ENCODE data around the gene HLA-DPA1.
"Not testable (repeated sequence)": the region's sequence is repeated elsewhere in the genome, so short reads cannot be mapped to it uniquely, and the experiment has no call there.

The HLA-DPA1 gene

GRCh38 chr6:33088258-33088930 lies 14.9 kb upstream of the HLA-DPA1 start:
- no peak for DNase-seq

GRCh38 chr6:33085627-33086026 lies 12.2 kb upstream of the HLA-DPA1 start:
- no peak for DNase-seq

DNA sequence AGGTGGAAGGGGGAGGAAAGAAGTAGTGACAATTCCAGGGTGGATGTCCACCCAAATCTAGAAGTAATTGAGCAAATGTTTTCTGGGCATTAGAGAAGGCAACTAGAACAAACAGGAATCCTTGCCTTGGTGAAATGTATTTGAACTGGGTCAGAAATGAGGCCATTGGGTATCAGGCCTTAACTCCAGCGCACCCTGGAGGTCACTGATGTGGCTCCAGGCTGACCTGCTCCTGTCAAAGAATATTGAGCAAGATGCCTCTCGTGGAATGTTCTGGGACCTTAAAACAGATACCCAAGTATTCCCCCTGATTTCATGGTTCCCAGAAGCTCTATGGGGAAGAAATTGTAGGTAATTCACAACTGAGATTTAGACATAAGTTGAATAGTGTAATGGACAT lies 9.3 kb upstream of the HLA-DPA1 start:
- DNase-seq = peak; percentile 78

GRCh38 chr6:33081098-33081824 lies 7.8 kb upstream of the HLA-DPA1 start:
- no peak for DNase-seq

DNA sequence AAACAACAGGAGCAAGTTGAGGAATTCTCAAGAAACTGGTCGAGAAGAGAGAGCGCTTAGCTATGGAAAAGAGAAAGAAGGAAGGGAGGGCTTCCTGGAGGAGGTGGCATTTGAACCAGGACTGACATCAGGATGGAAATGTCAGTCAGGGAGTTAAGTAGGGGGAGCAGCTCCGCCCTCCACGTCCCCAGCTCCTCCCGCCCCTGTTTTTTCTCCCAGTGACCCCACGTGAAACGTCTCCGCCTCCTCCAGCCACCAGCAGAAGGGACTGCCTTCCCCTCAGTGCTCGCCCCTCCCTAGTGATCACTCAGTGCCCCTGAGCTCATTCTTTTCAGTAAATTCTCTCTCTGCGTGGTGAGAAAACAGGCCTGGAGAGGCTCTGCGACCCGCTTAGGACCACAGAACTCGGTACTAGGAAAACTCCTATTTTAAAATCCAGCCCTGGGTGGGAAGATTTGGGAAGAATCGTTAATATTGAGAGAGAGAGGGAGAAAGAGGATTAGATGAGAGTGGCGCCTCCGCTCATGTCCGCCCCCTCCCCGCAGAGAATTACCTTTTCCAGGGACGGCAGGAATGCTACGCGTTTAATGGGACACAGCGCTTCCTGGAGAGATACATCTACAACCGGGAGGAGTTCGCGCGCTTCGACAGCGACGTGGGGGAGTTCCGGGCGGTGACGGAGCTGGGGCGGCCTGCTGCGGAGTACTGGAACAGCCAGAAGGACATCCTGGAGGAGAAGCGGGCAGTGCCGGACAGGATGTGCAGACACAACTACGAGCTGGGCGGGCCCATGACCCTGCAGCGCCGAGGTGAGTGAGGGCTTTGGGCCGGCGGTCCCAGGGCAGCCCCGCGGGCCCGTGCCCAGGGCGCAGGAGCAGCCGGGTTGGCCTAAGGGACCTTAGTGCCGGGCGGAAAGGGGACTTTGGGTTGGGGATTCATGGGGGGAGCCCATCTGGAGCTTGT lies 7.0 kb upstream of the HLA-DPA1 start:
- DNase-seq = peak; percentile 84

GRCh38 chr6:33079580-33079979 lies 6.1 kb upstream of the HLA-DPA1 start:
- DNase-seq = peak; percentile 30

DNA sequence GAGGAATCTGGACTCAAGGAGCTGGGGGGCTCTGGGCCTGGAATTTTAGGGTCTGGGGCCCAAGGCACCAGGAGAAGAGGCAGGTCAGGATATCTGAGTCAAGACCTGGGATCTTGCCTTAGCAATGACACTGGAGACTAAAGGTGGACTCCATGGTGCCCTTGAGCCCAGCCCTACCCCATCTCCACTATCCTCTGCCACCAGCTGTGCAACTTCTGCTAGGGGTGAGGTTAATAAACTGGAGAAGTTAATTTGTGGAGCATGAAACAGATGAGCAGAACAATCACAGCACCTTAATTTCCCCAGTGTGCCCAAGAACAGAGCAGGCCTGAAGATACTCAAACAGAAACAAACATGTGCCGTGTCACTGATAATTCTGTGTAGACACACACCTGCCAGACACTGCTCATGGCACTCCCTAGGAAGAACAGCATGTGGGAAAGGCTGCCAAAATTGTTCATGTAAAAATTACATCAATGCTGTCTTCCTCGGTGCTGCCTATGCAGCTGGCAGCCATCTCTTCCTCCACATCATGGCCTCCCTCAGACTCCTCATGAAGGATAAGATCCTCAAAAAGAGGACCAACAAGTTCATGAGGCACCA lies 5.6 kb upstream of the HLA-DPA1 start:
- DNase-seq = no peak

GRCh38 chr6:33078442-33078841 lies 5.0 kb upstream of the HLA-DPA1 start:
- DNase-seq = no peak

DNA sequence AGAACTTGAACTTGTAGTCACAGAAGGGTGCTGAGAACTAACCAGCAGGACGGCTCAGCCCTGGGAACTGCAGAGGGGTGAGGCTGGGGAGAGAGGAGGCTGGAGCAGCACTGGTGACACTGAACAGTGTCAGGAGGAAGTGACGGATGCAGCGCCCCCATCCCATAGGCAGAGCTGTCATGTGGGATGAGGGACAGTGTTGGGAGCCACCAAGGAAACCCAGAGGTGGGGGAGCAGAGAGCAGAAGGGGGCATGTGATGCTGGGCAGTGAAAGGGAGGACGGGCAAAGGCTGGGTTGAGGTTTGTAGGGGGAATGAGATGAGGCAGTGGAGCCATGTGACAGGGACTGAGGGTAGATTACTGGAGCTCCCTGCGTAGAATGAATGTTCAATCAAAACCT lies 4.5 kb upstream of the HLA-DPA1 start:
- DNase-seq = peak; percentile 9

GRCh38 chr6:33076406-33076934 lies 3.0 kb upstream of the HLA-DPA1 start:
- DNase-seq = peak; percentile 36

DNA sequence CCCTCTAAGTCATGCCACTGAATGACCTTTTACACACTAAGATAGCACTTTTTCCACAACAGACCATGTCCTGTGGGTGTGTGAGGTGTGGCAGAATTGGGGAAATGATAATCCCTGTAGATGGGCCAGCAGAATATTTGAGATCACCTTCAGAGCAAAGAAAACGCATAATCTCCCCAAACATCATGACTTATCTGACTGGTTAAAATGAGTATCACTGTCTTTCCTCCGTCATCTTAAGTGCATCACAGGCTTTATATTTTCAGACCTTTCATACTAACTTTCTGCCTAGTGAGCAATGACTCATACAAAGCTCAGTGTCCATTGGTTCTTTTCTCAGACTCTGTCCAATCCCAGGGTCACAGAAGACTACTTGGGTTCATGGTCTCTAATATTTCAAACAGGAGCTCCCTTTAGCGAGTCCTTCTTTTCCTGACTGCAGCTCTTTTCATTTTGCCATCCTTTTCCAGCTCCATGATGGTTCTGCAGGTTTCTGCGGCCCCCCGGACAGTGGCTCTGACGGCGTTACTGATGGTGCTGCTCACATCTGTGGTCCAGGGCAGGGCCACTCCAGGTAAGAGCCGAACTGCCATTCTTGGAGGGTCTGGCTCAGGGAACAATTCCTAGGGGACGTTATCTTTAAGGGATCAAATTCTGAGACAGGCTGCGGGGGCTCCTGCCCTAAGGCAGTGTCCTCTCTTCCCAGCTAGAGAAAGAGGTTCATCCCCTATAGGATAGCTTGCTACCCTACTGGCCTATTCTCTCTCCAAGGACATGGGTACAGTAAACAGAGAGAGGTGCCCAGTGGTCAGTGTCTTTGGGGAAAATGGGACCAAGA lies 2.3 kb upstream of the HLA-DPA1 start, which contains the start of gene HLA-DPB1:
Gene HLA-DPB1, plus strand, starts transcription at position 423 of the 838 bp plus-strand sequence. Its CDS starts 52 bp downstream, at position 475.
- DNase-seq = peak; percentile 94

DNA sequence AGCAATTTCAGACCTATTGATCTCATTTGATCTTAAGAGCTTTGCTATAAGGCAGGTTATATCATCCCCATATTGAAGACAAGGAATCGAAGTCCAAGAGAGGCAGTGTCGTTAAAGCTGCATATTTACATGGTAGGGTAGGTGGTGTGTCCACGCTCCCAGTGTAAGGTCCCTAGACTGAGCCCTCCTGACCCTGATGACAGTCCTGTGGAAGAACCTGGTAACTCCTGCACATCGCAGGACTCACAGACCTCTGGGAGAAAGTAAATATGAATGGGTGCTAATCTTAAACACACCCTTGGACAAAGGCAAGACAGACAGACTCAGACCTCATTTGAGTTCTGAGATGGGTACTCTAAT lies 1.7 kb upstream of the HLA-DPA1 start:
- no peak for DNase-seq

DNA sequence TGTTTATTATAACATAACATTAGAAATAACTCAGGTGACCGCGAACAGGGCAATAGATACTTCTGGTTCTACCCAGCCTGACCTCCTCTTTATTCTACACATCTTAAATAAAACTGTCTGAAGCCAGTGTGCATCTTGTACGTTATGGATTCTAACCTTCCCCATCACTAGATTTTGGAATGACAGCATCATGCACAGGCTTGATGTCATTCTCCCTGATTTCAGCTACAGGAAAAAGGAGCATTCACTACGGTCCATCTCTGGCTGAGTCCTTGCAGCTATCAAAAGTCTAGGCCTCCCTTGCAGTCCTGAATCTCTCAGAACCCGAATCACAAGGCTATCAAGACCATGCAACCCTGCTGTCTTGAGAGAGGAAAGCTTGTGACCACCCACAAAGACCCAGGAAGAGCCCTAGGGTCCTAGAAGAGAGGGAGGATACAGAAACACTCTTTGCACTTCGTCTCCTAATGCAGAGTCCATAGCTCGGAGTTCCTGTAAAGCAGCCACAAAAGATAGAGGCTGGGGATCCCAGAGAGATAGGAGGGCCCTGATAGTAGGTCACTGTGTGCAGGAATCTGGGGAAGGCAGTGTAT lies 845 bp downstream of the HLA-DPA1 start:
- DNase-seq = no peak

DNA sequence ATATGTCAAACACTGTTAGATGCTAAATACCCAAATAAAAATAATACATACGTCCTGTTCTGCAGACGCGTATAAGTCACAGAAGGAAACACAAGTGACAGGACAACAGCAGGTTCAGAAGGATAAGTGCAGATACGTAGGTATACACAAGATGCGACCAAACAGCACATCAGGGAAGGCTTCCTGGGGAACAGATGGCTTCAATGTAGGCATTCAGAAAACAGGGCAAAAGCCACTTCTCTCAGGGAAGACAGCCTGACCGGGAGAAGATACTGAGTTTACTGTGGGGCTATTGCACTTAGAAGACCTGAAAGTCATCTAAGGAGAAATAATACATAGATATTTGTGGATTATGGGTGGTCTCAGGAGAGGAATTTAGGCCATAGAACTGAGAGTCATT lies 1.9 kb downstream of the HLA-DPA1 start:
- DNase-seq = no peak

DNA sequence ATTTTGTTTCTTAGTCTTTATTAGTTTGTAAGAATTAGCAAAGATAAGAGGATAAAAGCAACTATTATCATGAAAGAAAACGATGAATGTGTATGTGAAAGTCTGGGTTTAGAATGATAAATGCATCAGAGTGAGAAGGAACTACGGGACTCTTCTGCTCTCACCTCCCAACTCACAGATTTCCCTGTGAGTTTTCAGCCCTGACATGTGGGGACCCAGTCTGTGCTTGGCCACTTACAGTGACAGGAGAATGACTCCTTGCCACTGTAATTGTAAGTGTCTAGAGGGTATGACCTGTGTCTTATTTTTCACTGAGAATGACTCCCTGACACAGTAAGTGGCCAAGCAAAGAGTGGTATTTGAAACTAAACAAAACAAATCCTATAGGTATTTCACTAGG lies 2.5 kb downstream of the HLA-DPA1 start:
- DNase-seq = no peak

- no peak for DNase-seq
Measured at GRCh38 chr6:33069021-33069738, 4.3 kb downstream of the HLA-DPA1 start.

DNA sequence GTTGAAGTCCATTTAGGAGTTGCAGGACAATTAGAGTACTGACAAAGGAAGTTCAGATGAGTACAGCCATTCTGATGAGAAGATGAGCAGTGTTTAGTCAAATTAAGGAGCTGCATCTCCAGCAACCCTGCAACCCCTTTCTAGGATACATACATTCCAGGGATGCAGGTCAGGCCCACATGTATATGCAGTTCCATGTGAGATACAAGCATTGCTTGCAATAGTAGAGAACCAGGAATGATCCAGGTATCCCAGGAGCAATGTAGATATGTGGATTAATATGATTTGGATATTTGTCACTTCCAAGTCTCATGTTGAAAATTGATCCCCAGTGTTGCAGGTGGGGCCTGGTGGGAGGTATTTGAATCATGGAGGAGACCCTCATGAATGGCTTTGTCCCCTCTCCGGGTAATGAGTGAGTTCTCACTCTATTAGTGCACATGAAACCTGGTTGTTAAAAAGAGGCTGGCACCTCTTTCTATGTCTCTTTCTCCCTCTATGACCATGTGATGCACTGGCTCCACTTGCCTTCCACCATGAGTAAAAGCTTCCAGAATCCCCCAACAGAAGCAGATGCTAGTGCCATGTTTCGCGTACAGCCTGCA lies 6.4 kb downstream of the HLA-DPA1 start:
- no peak for DNase-seq

GRCh38 chr6:33065312-33065711 lies 8.1 kb downstream of the HLA-DPA1 start:
- no peak for DNase-seq

DNA sequence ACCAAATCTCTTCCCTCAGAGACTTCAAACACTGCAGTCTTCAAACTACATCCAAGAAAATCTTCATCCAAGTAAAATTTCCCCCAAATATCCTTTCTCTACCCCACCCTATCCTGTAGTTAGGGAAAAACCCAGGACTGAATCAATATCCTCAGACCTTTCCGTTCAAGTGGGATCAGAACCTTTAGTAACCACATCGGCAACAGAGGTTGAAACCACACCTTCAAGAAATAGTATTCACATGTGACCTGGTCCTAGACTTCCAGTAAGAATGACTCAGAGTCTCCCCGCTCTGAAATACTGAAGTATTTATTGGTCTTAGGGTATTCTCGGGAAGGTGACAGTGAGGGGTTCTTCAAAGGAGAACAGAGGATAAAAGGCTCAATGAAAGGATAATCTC lies 8.7 kb downstream of the HLA-DPA1 start:
- DNase-seq = no peak

- not testable (repeated sequence) for DNase-seq
Measured at GRCh38 chr6:33063435-33063834, 10.0 kb downstream of the HLA-DPA1 start.

Data from hematopoietic multipotent progenitor cell treated with erythropoietin and hydrocortisone succinate and interleukin-3 and kit ligand, for 4 days (in vitro differentiated cells).